Activated CD8-positive, alpha-beta T cell treated with anti-CD3 and anti-CD28 coated beads for 36 hours (primary cell): ENCODE measurements around the gene PABPN1L. TPM values are rescaled to one million over a fixed set of nuclear protein-coding genes. Genes with fewer than 3 reads are reported as not detected.

Source experiments
- ATAC-seq: fragments of 200-7000 bp; cut with Tn5 transposase; one replicate; pipeline ENCODE4 v1.10.0; 2021; ENCODE audit warnings: mild to moderate bottlenecking, moderate library complexity
- CTCF ChIA-PET: fragments of 350-600 bp; sonication (Branson Sonifier 250); formaldehyde crosslinking; loops from one replicate; lab custom pipeline; 2021; ENCODE audit warnings: antibody characterized with exemption; lab: Charles Lee
- POLR2A ChIA-PET: fragments of 350-600 bp; sonication (Branson Sonifier 250); formaldehyde crosslinking; loops from one replicate; lab custom pipeline; 2021; ENCODE audit warnings: antibody characterized with exemption; lab: Charles Lee
- DNase-seq: peaks from one replicate; pipeline ENCODE4 v3.0.0-alpha.2; 2020
- H3K27ac Mint-ChIP-seq: one replicate; pipeline ENCODE4 v1.8.0; 2021; ENCODE audit warnings: mild to moderate bottlenecking, mixed read lengths
- H3K27me3 Mint-ChIP-seq: one replicate; pipeline ENCODE4 v1.8.0; 2021; ENCODE audit warnings: mixed read lengths
- H3K36me3 Mint-ChIP-seq: one replicate; pipeline ENCODE4 v1.8.0; 2021; ENCODE audit warnings: low read depth, mixed read lengths
- H3K4me1 Mint-ChIP-seq: one replicate; pipeline ENCODE4 v1.8.0; 2021; ENCODE audit warnings: low read depth, mixed read lengths
- H3K4me3 Mint-ChIP-seq: one replicate; pipeline ENCODE4 v1.8.0; 2021; ENCODE audit warnings: mild to moderate bottlenecking, moderate library complexity, mixed read lengths
- H3K9me3 Mint-ChIP-seq: one replicate; pipeline ENCODE4 v1.8.0; 2021; ENCODE audit warnings: mixed read lengths
- CTCF ChIP-seq: fragments of 200-600 bp; IDR thresholded peaks from one replicate; pipeline ENCODE4 v1.8.0; 2022; ENCODE audit warnings: antibody characterized with exemption, mild to moderate bottlenecking
- intact Hi-C: fragments of 100-400 bp; cut with micrococcal nuclease; formaldehyde crosslinking; loops from one replicate; pipeline ENCODE4 v1.10.0; 2022
- total RNA-seq, 2 experiments: library from RNA; stranded (reverse); gene quantifications; one replicate each; pipeline ENCODE4 v1.2.3, GENCODE V29; 2021

PABPN1L gene
- total RNA-seq, 2 experiments from 2014 or later: not detected

GRCh38 chr16:88843256-88843655, 23.2 kb downstream of the PABPN1L start:
- Mint-ChIP-seq H3K27me3 (no peaks in the 10 kb centered on the region), H3K36me3 (no peaks in the 10 kb centered on the region), H3K27ac (no peak overlapping the region), H3K9me3 (no peaks in the 10 kb centered on the region), H3K4me1 (no peaks in the 10 kb centered on the region), H3K4me3 (no peak overlapping the region)
- CTCF ChIA-PET: no interaction called here
- POLR2A ChIA-PET: interaction anchor here (1.2 kb wide), 1 partner anchor 14 kb away, joined by 3 read pairs; no protein-coding TSS in a partner anchor
- DNase-seq (no peak), ATAC-seq (no peak)
- intact Hi-C loops: loop anchor here (10.0 kb wide), 1 partner anchor 62 kb away; no protein-coding TSS in a partner anchor
- no peak for TF ChIP-seq CTCF

- Mint-ChIP-seq H3K36me3 (no peaks in the 10 kb centered on the region), H3K27me3 (no peaks in the 10 kb centered on the region), H3K4me3 (no peak overlapping the region), H3K9me3 (no peaks in the 10 kb centered on the region), H3K27ac (no peak overlapping the region), H3K4me1 (no peaks in the 10 kb centered on the region)
- ChIA-PET POLR2A (interaction anchor here (1.2 kb wide), 1 partner anchor 15 kb away, joined by 3 read pairs; no protein-coding TSS in a partner anchor), CTCF (no interaction called here)
- ATAC-seq: no peak
- no peak for DNase-seq
- intact Hi-C loops: loop anchor here (10.0 kb wide), 1 partner anchor 62 kb away; no protein-coding TSS in a partner anchor
- TF ChIP-seq CTCF: no peak
Observed at GRCh38 chr16:88842806-88843205, 23.7 kb downstream of the PABPN1L start.

- CTCF ChIA-PET: no interaction called here
- H3K9me3 Mint-ChIP-seq: no peaks in the 10 kb centered on the region
- DNase-seq (no peak), ATAC-seq (no peak)
- TF ChIP-seq CTCF: no peak
- H3K4me1 Mint-ChIP-seq: no peaks in the 10 kb centered on the region
- POLR2A ChIA-PET: no interaction called here
- no peaks in the 10 kb centered on the region for H3K36me3 Mint-ChIP-seq
- H3K27me3 Mint-ChIP-seq: no peaks in the 10 kb centered on the region
- intact Hi-C loops: loop anchor here (10.0 kb wide), 1 partner anchor 62 kb away; no protein-coding TSS in a partner anchor
- H3K27ac Mint-ChIP-seq: no peak overlapping the region
- no peak overlapping the region for H3K4me3 Mint-ChIP-seq
Observed at GRCh38 chr16:88842308-88842756, 24.1 kb downstream of the PABPN1L start.

GRCh38 chr16:88841521-88842307, 24.7 kb downstream of the PABPN1L start:
- ChIA-PET CTCF (interaction anchor here (1.1 to 1.5 kb wide), 2 partner anchors 17 to 26 kb away, joined by 3 to 4 read pairs; no protein-coding TSS in a partner anchor), POLR2A (no interaction called here)
- Mint-ChIP-seq H3K27ac (no peak overlapping the region), H3K27me3 (no peaks in the 10 kb centered on the region), H3K4me3 (no peak overlapping the region), H3K4me1 (no peaks in the 10 kb centered on the region), H3K36me3 (no peaks in the 10 kb centered on the region), H3K9me3 (no peaks in the 10 kb centered on the region)
- TF ChIP-seq CTCF: no peak
- no peak for ATAC-seq
- no peak for DNase-seq
- intact Hi-C loops: loop anchor here (10.0 kb wide), 1 partner anchor 63 kb away; no protein-coding TSS in a partner anchor
